GM12891 (cell line): ENCODE measurements around the gene MTCL1.

Experiments
- PAX5 ChIP-seq: IDR thresholded peaks from 2 replicates; pipeline ENCODE4 v1.6.1; 2011; ENCODE audit warnings: low read length, moderate library complexity, mild to moderate bottlenecking; ENCODE audit not compliant: insufficient read depth, severe bottlenecking
- POLR2A ChIP-seq: IDR thresholded peaks from 2 replicates; pipeline ENCODE4 v1.6.1; 2011; ENCODE audit warnings: low read depth, low read length, control low read depth
- POLR2AphosphoS5 ChIP-seq: IDR thresholded peaks from 2 replicates; pipeline ENCODE4 v1.6.1; 2011; ENCODE audit warnings: low read depth, low read length, control low read depth
- POU2F2 ChIP-seq: IDR thresholded peaks from 2 replicates; pipeline ENCODE4 v1.6.1; 2011; ENCODE audit warnings: low read depth, mild to moderate bottlenecking, control low read depth, low read length, moderate library complexity
- SPI1 ChIP-seq: IDR thresholded peaks from 2 replicates; pipeline ENCODE4 v1.6.1; 2011; ENCODE audit warnings: low read depth, low read length, control low read depth
- TAF1 ChIP-seq: IDR thresholded peaks from 2 replicates; pipeline ENCODE4 v1.6.1; 2011; ENCODE audit warnings: low read depth, low read length, control low read depth

- TF ChIP-seq POLR2A (no peak), TAF1 (no peak), POLR2AphosphoS5 (no peak), SPI1 (no peak), POU2F2 (no peak), PAX5 (no peak)
Measured at GRCh38 chr18:8722946-8723820, 17.8 kb downstream of the MTCL1 start.
